ENCODE results near the gene GPN2.
A peak's percentile ranks its signal among the peaks of the same experiment; 100 is the strongest.

Gene GPN2

GRCh38 chr1:26831546-26832248 is 58.4 kb downstream of the GPN2 start:
- DNase-seq: no peak

GRCh38 chr1:26831059-26831458 is 59.0 kb downstream of the GPN2 start:
- DNase-seq: no peak

DNA sequence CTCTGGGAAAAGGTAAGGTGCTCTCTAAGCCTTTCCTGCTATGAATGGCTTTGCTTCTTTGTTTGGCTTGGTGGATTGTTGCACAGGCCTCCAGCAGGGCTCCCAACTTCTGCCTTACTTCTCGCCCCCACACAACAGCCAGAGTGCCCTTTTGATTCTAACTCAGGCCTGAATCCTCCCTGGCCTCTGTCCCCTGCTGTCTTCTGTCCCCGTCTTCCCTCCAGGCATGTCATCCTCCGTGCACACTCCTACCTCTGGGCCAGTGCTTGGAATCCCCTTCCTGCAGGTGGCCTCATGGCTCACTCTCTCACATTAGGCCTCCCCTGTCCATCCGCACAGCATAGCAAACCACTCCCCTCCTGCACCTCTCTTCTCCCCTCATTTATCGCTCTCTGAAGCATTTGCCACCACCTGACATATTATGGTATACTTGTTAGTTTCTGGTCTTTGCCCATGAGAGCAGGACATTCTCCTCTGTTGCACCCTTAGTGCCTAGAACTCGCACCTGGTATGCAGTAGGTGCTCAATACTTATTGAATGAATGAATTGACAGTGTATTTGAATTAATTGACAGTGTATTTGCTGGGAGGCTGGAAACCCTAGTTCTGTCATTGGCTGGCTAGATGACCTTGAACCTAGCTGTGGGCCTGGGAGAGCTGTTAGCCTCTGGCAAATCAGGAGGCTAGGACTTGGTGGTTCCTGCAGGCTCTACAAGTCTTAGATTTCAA is 60.7 kb downstream of the GPN2 start:
- DNase-seq: no peak

- DNase-seq: no peak
Measured at GRCh38 chr1:26828411-26828991, 61.6 kb downstream of the GPN2 start.

DNA sequence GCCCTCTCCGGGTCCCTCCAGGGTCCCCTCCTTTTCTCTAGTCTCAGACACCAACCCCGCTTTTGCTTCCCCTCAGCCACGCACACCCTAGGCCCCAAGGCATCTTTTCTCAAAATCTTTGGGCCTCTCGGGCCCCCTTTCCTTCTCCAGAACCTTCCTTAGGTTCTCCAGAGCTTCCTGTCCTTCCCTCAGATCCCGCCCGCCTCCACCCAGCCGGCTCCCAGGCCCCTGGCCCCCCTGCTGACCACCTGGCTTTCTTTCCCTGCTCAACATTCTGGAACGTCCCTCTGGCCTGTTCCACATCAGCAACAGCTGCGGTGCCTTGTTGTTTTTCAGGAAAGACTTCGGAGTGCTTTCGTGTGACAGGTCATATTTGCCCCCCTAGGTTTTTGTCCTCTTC is 62.4 kb downstream of the GPN2 start:
- no peak for DNase-seq

GRCh38 chr1:26827106-26827604 is 62.9 kb downstream of the GPN2 start:
- no peak for DNase-seq

GRCh38 chr1:26826261-26827105 is 63.6 kb downstream of the GPN2 start, which contains the start of gene ZDHHC18:
Gene ZDHHC18 (plus strand): TSS chr1:26826688. CDS start chr1:26826805, 117 bp downstream.
- DNase-seq: peak in 1 of 2 experiments; percentile 72
